GM18858 (cell line): ENCODE measurements around the gene ZSWIM6.

Experiments
- ATAC-seq: cut with Tn5 transposase; IDR thresholded peaks from one replicate; pipeline ENCODE4 v1.9.1; 2021; ENCODE audit not compliant: unreplicated experiment

Gene ZSWIM6

GRCh38 chr5:61472172-61472958, 140.3 kb downstream of the ZSWIM6 start:
- ATAC-seq = no peak

- ATAC-seq = no peak
Measured at GRCh38 chr5:61474746-61475145, 142.7 kb downstream of the ZSWIM6 start.

GRCh38 chr5:61477788-61478187, 145.7 kb downstream of the ZSWIM6 start:
- no peak for ATAC-seq

GRCh38 chr5:61479850-61480614, 148.0 kb downstream of the ZSWIM6 start:
- ATAC-seq = no peak

- no peak for ATAC-seq
Measured at GRCh38 chr5:61482980-61483379, 150.9 kb downstream of the ZSWIM6 start.

GRCh38 chr5:61486476-61486875, 154.4 kb downstream of the ZSWIM6 start:
- ATAC-seq = no peak

GRCh38 chr5:61489574-61489973, 157.5 kb downstream of the ZSWIM6 start:
- no peak for ATAC-seq

- ATAC-seq = no peak
Measured at GRCh38 chr5:61491861-61492260, 159.8 kb downstream of the ZSWIM6 start.

GRCh38 chr5:61493973-61494372, 161.9 kb downstream of the ZSWIM6 start:
- no peak for ATAC-seq

- ATAC-seq = no peak
Measured at GRCh38 chr5:61496446-61496845, 164.4 kb downstream of the ZSWIM6 start.

GRCh38 chr5:61496860-61497259, 164.8 kb downstream of the ZSWIM6 start:
- ATAC-seq = no peak

- no peak for ATAC-seq
Measured at GRCh38 chr5:61498121-61498520, 166.1 kb downstream of the ZSWIM6 start.

- ATAC-seq = no peak
Measured at GRCh38 chr5:61501971-61502370, 169.9 kb downstream of the ZSWIM6 start.

- no peak for ATAC-seq
Measured at GRCh38 chr5:61504143-61504770, 172.2 kb downstream of the ZSWIM6 start.

- no peak for ATAC-seq
Measured at GRCh38 chr5:61505281-61505680, 173.2 kb downstream of the ZSWIM6 start.

- ATAC-seq = no peak
Measured at GRCh38 chr5:61507232-61507631, 175.2 kb downstream of the ZSWIM6 start.

GRCh38 chr5:61516946-61517345, 184.9 kb downstream of the ZSWIM6 start:
- no peak for ATAC-seq

- ATAC-seq = no peak
Measured at GRCh38 chr5:61519728-61520277, 187.7 kb downstream of the ZSWIM6 start.

- ATAC-seq = no peak
Measured at GRCh38 chr5:61523073-61523472, 191.0 kb downstream of the ZSWIM6 start.

- ATAC-seq = no peak
Measured at GRCh38 chr5:61523997-61524396, 191.9 kb downstream of the ZSWIM6 start.

GRCh38 chr5:61525512-61526206, 193.6 kb downstream of the ZSWIM6 start:
- ATAC-seq = no peak
